Cardiac fibroblast (primary cell): ENCODE data around the gene FRK.

ENCODE experiments used
- DNase-seq, 2 donors: peaks; one replicate each; pipeline versions ENCODE4 v3.0.0 to v3.0.0-alpha.2; 2010; ENCODE audit warnings: low read depth in 2 of 2
- H3K4me3 ChIP-seq, 2 donors: replicated peaks in 1 of 2; 1 replicate in 1 of 2; 2 replicates in 1 of 2; pipeline ENCODE4 v1.5.1; 2011; ENCODE audit warnings: low read depth in 2 of 2, low read length in 2 of 2, mild to moderate bottlenecking in 2 of 2, moderate library complexity in 1 of 2
- CTCF ChIP-seq: IDR thresholded peaks from one replicate; pipeline ENCODE4 v1.5.1; 2011; ENCODE audit warnings: low read depth, mild to moderate bottlenecking, low read length, inconsistent platforms

The FRK gene

DNA sequence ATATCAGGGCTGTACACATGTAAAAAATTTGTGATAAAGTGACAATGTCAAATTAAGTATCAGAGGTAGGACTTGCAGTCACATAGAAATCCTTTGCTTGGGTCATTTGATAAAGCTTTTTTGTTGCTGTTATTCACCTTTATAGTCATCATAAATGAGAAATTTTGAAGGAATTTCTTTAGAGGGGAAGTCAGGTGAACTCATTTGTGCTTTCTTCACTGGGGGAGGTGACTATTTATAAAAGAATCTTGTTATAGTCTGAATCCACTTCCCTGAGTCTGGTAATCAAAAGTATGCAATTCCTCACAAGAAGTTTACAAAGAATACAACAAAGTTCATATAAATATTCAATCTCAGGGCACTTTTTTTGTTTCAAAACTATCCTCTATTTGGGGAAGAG lies 47.7 kb downstream of the FRK start:
- H3K4me3 ChIP-seq, result no peak overlapping the region
- TF ChIP-seq CTCF, result no peak

DNA sequence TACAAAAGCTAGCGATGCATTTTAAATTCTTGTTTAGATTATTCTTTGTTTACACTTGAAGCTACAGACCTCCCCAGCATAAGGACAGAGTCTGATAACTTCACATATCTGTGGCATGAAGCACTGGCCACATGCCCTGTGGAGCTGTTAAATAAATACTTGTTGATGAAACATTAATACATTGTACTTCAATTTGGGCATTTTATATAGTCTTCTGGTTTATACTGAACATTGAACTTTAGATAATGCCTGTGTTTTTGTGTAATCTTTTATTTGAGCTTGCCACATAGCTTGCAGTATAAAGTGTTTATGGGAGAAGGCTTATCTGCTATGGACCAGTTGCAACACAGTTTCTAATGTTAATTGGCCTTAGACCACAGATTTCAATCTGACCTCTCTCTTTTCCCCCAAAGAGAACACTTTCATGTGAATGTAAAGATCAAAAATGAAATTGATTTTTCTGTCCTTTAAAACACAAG lies 48.2 kb downstream of the FRK start:
- TF ChIP-seq CTCF, result no peak
- peak in 1 of 2 donors; percentile 58 for DNase-seq

More for the DNA sequence above, 47.7 kb downstream of the FRK start:
- no peak for DNase-seq

GRCh38 chr6:116011520-116011919 lies 49.2 kb downstream of the FRK start:
- no peak for TF ChIP-seq CTCF
- no peak overlapping the region for H3K4me3 ChIP-seq
- DNase-seq, result no peak

More for the DNA sequence above, 48.2 kb downstream of the FRK start:
- no peak overlapping the region for H3K4me3 ChIP-seq

- peak; percentile 80 for TF ChIP-seq CTCF
- DNase-seq, result peak; percentile 83 to 86
- H3K4me3 ChIP-seq, result no peak overlapping the region
Observed at GRCh38 chr6:116010790-116011401, 49.8 kb downstream of the FRK start.

DNA sequence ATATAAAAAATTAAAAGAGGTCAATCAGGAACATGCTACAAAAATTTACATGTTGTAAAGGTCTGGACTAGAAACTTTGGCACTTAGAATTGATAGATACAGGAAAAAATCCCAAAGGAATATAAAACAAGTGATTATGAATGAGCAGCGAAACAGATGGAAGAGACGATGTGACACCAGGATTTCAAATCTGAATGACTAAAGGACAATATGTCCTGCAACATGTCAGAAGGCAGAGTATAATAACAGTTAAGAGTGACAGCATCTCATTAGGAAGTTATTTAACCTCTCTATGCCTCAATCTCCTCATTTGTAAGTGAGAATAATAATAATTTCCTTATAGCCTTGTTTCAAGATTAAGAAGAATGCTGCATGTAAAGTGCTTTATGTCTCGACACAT lies 50.3 kb downstream of the FRK start:
- TF ChIP-seq CTCF, result no peak
- DNase-seq, result no peak
- H3K4me3 ChIP-seq, result no peak overlapping the region

GRCh38 chr6:116008470-116009243 lies 52.0 kb downstream of the FRK start:
- DNase-seq, result peak; percentile 65 to 76
- TF ChIP-seq CTCF, result no peak
- H3K4me3 ChIP-seq, result no peak overlapping the region
